Astrocyte of the spinal cord (primary cell): Measurements from ENCODE around the gene TMEM132D.

ENCODE experiments used
- DNase-seq: peaks from one replicate; pipeline ENCODE4 v3.0.0; 2011; ENCODE audit warnings: low read depth, low spot score
- H3K4me3 ChIP-seq: 2 replicates; pipeline ENCODE4 v1.5.1; 2011; ENCODE audit warnings: low read depth, mild to moderate bottlenecking, low read length, moderate library complexity
- CTCF ChIP-seq: IDR thresholded peaks from 2 replicates; pipeline ENCODE4 v1.5.1; 2012; ENCODE audit warnings: low read depth, mild to moderate bottlenecking, low read length, inconsistent platforms
- in situ Hi-C: cut with HindIII; loops from 2 replicates; pipeline ENCODE4 v1.10.0; 2017; ENCODE audit warnings: low sequenced_read_pairs

The TMEM132D gene

GRCh38 chr12:129848876-129849275 lies 54.9 kb downstream of the TMEM132D start:
- DNase-seq: peak; percentile 60
- no peak overlapping the region for H3K4me3 ChIP-seq
- in situ Hi-C loops: no loop called here
- no peak for TF ChIP-seq CTCF

- H3K4me3 ChIP-seq: no peak overlapping the region
- in situ Hi-C loops: no loop called here
- no peak for DNase-seq
- TF ChIP-seq CTCF: no peak
Observed at GRCh38 chr12:129847063-129847462, 56.8 kb downstream of the TMEM132D start.

GRCh38 chr12:129844662-129845220 lies 59.1 kb downstream of the TMEM132D start:
- no peak overlapping the region for H3K4me3 ChIP-seq
- DNase-seq: peak; percentile 84
- TF ChIP-seq CTCF: no peak
- in situ Hi-C loops: no loop called here

GRCh38 chr12:129841251-129841650 lies 62.6 kb downstream of the TMEM132D start:
- in situ Hi-C loops: no loop called here
- DNase-seq: no peak
- TF ChIP-seq CTCF: no peak
- H3K4me3 ChIP-seq: no peak overlapping the region

DNA sequence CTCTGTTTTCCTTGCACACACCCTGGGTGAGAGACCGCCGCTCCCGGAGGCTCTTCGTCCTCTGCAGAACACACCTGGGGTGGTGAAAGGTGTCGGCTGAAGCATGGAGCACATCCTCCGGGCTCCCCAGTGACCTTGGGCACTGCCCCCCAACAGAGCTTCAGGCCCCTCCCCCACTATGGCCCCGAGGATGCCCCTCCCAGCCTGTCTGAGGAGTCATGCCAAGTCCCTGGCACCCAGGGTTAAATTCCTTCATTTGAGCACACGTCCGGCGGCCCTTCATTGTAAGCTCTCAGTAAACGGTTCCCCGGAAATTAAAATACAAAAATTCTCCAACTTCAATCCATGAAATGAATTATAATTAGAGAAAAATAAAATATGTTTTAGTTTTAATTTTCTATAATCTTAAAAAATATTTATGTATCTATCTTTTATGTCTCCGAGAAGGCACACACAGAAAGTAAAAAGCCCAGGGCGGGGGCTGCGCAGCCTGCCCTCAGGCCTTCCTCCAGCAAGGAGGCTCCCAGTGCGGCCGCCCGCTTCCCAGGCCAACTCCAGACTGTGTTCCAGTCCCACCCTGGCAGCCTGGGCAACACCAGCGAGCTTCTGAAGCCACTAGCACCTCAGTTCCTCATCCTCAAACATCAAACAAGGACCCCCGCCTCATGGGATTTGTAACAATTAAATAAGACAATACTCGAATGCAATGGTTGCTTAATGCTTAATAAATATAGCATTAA lies 63.5 kb downstream of the TMEM132D start:
- in situ Hi-C loops: no loop called here
- no peak for DNase-seq
- no peak overlapping the region for H3K4me3 ChIP-seq
- TF ChIP-seq CTCF: no peak

DNA sequence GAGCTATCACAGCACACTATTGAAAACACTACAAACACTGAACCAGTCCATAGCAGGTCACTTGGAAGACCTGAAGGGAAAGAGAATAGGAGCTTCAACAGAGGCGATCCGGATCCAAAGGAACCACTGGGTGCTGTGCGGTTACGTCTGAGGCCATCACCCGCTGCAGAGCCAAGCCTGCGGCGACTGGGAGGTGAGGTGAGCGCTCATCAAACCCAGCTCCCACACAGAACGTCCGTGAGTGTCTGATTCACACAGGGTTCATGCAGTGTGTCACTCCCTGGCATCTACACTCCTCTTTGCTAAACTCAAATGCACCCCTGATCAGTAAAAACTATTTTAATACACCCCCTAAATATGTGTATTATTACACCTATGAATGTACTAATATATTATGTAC lies 64.1 kb downstream of the TMEM132D start:
- no peak for TF ChIP-seq CTCF
- DNase-seq: no peak
- in situ Hi-C loops: no loop called here
- no peak overlapping the region for H3K4me3 ChIP-seq
